ENCODE measurements around the gene PTPRN2.
"Not testable (repeated sequence)": the region's sequence is repeated elsewhere in the genome, so short reads cannot be mapped to it uniquely, and the experiment has no call there.

PTPRN2 gene

DNA sequence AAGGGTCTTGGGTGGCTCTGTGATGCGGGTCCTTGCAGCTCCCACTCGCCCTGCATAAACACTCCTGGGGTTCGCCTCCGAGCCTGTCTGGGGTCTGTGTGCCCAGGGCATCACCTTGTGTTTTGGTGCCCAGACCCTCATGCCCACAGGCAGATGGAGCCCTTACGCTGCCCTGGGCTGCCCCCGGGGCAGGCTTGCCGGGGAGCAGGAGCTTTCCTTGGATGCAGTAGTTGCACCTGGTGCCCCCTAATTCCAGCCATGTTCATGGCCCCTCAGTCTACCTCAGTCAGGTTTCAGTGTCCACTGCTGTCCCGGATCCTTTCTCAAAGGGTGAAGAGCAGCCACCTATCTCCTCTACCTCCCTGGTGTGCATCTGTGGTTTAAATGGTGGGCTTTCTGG, 396.0 kb downstream of the PTPRN2 start:
- DNase-seq, result no peak

DNA sequence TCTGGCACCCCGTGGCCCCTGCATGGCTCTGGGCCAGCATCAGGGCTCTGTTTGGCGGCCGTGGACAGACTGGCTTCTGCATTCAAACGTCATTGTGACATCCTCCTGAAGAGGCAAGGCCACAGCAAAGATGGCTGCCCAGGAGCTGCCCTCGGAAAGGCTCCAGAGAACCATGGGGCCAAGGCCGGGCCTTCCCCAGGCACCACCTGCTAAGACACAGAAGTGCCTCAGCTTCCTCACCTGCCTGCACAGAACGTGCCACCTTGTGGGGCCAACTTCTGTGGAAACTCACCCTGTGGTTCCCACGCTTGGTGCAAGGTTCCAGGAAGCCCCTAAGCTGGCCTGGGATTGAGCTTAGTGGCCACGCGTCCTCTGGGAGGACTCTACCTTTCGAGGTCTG, 396.9 kb downstream of the PTPRN2 start:
- DNase-seq, result no peak

DNA sequence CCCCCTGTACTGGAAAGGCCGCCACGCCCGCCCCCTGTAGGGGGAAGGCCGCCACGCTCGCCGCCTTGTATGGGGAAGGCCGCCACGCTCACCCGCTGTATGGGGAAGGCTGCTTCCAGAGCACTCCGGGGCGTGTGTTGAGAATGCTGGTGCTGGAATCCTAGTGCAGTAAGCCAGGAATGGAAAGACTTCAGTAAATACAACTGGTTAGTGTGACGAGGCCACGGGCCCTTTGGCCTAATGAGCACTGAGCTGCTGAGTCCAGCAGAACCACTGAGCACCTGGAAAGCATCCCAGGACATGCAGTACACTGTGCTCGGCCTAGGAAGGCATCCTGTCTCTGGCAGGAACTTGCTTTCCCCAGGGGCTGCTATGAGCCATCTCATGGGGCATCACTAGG, 398.9 kb downstream of the PTPRN2 start:
- no peak for DNase-seq

DNA sequence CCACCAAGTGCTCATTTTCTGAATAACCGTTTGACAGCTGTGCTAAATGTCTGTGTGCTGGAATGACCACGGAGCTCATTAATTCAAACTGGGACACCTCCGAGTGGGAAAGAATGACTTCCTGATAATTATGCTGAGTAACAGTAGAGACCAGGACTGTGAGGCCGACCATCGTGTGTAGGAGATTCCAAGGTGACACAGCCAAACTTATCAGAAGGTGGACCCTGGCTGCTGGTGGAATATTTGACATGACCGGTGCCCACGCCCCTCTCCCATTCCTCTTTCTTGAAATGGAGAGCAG, 400.0 kb downstream of the PTPRN2 start:
- DNase-seq, result no peak

DNA sequence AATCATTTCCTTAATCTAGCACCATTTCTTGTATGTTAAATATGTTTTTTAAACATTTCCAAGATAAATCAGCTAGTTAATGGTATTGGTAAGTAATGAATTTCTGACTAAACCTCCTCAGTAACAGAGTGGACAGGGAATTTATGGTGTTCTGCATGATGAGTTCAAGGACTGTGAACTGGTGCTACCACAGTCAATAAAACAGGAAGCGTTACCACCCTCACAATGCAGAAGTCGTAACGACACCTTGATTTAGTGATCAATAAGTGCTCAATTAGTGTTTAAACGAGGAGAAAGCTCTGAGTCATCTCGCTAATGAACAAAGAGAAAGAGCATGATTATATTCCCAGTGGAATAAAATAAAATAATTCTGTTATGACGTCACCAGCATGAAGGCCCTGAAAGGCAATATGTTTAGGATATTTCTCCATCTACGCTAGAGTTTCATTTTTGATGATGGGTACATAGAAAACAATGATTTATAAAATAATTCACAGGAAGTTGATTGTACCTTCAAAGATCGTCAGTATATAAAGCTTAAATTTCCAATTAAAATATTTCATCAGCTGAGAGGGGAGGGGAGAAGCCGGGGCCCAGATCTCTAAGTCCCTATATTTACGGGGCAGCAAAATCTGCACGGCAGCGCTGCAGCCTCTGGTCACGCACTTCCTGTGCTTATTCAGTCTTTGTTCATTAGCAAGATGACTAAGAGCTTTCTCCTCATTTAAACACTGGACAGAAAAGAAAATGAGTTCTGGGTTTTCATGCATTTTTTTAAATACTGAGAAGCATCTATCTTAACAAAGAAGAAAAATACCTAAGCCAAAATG, 400.5 kb downstream of the PTPRN2 start:
- DNase-seq, result no peak

DNA sequence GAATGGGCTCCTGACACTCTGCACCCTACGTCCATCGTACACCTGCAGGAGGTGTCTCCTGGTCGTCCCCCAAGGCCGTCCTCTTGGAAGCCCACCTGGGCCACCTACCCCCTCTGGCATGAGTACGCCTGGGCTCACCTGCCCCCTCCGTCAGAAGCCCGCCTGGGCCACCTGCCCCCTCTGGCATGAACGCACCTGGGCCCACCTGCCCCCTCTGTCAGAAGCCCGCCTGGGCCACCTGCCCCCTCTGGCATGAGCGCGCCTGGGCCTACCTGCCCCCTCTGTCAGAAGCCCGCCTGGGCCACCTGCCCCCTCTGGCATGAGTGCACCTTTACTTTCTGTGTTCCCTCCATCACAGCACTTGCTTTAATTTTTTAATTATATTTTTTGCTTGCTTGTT, 401.2 kb downstream of the PTPRN2 start:
- no peak for DNase-seq

DNA sequence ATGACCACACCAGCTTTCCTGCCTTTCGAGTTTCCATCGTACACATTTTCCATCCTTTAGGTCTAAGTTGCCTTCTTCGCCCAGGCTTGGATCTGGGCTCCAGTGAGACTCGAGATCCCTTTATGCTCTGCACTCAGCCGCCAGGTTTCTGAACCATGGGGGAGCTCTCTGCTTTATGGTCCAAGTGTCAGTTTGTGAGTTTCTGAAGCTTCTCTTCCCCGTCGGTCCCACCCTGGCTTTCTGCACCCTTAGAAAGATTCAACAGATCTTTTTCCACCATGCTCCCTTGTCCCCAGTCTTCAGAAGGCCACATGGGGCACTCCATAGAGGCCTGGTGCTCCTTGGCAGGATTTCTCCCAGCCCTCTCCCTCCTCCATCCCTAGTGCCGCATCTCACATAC, 402.0 kb downstream of the PTPRN2 start:
- no peak for DNase-seq

DNA sequence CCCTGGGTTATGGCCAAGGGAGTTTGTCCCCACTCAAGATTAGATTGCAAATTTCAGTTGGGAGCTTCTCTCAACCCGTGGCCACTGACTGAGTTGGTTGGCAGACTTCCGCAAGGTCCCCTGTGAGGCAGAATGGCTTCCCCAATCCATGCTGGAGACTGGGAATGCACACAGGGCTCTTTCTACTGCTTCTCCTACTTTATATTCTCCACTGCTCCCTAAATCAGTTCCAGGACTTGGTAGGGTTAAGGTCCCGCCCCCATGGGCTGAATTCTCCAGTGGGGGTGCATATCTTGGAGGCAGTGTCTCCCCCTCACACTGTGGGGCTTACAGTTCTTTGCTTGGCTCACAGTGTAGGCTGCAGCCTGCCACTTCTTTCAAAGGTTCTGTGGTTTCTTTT, 404.2 kb downstream of the PTPRN2 start:
- DNase-seq, result no peak

DNA sequence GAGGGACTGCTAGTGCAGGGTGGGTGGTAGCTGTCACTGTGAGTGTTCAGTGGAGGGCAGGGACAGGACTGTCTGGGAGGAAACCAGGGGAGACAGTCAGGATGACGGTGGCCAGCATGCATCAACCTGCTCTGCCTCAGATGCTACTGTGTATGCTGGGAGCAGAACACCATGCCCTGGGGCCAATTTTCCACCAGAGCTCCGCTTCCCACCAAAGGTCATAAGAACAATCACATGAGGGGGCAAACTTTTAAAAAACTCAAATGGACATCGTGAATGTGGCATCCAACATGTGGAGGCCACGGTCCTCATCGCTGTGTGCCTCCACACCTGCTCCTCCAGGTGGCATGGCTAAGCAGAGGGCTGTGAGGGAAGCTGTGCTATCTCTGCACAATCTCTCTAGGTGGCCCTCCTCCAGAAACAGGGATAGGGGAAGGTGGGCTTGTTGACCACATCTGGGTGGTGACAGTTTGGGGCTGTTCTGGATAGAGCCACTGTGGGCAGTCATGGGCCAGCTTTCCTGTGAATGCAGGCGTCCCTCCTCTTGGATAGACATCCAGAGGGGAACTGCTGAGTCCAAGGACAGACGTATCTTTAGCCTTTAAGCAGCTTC, 411.0 kb downstream of the PTPRN2 start:
- DNase-seq, result no peak

DNA sequence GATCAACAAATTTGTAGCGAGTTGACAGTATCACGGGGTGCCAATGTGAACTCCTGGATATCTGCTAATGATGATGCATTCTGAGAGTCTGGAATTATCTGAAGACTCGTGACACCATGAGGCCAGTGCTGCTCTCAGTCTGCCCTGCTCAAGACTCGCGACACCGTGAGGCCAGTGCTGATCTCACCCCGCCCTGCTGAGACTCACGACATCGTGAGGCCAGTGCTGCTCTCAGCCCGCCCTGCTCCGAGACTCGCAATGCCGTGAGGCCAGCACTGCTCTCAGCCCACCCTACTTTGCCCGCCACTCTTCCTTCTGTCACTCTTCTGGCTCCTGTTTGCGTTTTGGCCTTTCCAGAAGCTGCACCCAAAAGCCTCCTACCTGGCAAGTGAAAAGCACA, 411.8 kb downstream of the PTPRN2 start:
- no peak for DNase-seq

DNA sequence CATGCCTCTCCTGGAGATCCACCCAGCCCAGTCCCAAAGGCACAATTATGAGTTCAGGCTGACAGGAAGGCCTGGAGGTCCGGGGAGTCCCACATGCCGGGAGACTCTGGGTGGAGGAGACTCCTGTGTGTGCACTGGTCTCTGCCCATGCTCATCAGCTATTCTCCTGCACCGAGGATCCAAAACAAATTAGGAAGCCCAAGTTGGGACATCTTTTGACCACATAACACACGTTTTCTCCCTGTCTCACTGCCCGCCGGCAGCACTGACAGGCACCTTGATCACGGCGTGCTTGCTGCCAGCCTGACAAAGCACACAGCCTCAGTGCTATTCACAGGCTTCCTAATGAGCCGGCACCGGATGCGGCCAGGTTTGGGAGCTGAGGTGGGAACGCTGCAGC, 412.7 kb downstream of the PTPRN2 start:
- DNase-seq, result no peak

DNA sequence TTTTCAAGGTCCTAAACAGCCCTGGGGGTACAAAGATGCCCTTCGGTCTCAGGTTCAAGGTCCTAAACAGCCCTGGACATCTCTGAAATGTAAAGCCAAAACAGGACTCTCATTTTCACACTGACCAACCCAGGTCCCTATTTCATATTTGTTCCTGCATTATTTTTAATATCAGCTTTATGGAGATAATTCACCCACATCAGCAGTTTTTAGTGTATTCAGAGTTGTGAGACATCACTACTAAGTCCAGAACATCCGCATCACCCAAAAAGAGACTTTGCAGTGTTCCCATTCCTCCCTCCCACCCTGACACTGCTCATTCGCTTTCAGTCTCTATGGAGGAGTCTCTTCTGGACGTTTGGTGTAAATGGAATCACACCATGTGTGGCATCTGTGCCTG, 420.2 kb downstream of the PTPRN2 start:
- DNase-seq, result no peak

DNA sequence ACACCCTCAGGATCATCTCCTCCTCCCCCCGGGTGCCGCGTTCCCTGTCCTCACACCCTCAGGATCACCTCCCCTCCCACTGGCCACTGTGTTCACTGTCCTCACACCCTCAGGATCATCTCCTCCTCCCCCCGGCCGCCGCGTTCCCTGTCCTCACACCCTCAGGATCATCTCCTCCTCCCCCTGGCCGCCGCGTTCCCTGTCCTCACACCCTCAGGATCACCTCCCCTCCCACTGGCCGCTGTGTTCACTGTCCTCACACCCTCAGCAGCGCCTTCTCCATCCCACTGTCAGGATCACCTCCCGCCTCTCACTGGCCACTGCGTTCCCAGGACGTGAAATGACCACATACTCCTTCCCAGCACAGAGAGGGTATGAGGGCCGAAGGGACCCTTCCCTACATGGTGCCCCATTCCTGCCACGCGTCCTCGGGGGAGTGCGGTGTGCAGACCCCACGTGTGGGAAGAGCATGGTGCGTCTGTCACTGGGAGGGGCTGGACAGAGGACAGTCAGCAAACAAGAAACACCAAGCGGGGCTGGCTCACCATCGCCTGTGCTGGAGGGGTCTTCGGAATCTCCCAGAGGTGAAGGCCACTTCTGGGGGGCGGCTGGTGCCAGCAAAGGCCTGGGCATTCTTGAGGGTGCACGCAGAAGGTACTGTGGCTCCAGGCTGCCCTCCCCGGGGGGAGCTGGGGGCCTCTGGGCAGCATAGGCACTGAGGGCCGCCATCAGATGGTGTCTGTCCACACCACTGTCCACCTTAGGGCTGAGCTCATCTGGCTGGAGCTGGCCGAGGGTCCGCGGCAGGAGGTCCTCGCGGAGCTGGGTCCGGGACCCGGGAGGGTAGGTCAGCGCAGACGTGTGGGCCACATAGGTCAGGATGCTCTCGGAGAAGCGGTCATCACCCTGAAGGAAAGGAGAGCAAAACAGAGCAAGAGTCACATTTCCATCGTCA, 421.0 kb downstream of the PTPRN2 start:
- no peak for DNase-seq

DNA sequence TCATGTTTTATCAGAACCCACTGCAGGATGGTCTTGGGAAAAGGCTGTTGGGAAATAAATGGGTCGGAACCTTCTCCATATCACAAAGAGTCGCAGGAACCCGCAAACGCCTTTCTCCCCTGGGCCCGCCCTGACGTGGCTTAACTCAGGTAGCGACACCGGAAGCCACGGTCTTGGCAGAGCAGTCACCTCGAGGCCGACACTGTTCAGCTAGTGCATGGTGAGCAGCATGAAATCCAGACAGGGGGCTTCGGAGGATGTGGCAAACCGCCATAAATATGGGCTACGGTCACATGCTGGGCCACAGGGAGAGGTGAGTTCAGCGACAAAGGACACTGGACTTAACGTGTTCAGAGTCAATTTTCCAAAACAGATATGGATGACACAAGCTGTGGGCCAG, 421.9 kb downstream of the PTPRN2 start:
- no peak for DNase-seq

DNA sequence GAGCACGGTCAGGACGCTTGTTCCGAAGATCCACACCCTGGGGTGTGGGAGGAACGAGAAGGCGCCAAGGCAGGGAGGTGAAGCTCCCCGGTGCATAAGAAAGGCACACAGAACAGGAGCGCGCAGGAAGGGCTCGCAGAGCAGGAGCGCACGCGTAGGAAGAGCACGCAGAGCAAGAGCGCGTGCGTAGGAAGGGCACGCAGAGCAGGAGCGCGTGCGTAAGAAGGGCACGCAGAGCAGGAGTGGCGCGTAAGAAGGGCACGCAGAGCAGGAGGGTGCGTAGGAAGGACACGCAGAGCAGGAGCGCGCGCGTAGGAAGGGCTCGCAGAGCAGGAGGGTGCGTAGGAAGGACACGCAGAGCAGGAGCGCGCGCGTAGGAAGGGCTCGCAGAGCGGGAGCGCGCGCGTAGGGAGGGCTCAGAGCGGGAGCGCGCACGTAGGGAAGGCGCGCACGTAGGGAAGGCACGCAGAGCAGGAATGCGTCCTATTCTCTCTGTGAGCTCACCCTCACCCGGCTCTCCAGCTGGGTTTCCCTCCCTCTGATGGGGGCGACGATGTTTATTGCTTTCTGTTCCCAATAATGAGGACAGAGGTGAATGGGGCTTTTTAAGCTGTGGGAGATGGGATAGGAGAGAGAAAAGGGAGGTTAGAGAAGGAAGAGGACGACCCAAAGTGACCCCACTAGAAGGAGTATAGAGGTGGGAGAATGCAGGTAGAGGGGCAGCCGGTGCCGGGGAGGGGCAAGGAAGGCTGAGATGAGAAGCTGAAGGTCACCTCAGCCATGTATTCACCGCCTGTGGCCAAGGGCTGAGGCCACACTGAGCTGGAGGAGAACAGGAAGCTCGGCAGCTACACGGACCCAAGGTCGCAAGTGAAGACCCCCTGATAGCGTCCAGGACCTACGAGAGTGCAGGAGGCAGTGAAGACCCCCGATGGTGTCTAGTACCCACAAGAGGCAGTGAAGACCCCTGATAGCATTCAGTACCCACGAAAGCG, 423.2 kb downstream of the PTPRN2 start:
- no peak for DNase-seq

DNA sequence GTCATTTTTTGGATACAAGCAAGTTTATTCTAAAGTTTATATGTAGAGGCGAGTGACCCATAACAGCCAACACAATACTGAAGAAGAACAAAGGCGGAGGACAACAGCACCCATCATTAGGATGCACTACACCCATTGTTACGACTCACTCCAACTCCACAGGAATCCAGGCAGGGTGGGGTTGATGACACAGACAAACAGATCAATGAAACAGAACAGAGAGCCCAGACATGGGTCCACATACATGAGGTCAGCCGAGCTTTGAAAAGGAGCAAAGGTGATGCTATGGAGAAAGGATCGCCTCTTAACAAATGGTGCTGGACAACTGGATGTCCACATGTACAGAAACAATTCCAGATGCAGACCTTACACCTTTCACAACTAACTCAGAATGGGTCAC, 426.4 kb downstream of the PTPRN2 start:
- DNase-seq, result no peak

DNA sequence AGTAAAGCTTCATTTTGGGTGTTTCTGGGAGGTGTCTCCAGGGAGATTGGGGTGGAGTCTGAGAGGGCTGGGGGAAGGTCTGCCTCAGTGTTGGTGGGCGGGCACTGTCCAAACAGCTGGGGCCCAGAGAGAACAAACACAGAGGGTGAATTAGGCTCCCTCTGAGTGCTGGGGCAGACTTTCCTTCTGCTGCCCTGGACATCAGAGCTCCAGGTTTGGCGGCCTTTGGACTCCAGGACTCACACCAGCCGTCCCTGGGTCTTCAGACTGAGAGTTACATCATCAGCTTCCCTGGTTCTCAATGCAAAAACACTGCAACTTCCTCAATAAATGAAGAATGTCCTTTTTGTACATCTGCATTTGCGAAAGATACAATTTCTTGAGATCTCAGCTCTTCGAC, 427.4 kb downstream of the PTPRN2 start:
- no peak for DNase-seq

DNA sequence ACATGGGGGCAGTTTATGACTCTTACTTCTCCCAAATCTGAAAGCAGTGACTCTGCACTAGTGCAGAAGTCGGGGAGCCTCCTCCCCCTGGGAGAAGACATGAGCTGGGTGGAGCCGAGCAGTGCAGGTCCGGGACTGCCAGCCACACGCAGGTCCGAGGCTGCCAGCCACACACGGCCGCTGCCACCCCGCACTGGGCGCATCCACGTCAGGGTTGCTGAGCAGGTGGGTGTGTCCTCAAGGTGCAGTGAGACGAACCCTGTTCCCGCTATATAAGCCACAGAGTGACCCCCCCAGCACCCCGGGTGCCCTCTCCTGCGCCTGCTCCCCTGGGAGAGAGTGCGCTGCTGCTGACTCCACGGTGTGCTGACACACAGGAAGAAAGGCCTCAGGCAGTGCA, 430.2 kb downstream of the PTPRN2 start:
- DNase-seq, result no peak

DNA sequence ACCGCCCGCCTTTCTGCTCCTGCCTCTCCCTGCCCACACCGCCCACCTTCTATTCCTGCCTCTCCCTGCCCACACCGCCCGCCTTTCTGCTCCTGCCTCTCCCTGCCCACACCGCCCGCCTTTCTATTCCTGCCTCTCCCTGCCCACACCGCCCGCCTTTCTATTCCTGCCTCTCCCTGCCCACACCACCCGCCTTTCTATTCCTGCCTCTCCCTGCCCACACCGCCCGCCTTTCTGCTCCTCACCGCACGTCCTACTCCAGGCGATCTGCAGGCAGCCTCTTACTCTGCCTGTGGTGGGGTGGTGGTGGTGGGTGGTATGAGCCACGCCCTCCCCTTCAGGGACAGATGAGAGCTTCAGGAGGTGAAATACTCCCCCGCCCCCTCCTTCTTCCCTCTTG, 436.4 kb downstream of the PTPRN2 start:
- DNase-seq, result not testable (repeated sequence)

DNA sequence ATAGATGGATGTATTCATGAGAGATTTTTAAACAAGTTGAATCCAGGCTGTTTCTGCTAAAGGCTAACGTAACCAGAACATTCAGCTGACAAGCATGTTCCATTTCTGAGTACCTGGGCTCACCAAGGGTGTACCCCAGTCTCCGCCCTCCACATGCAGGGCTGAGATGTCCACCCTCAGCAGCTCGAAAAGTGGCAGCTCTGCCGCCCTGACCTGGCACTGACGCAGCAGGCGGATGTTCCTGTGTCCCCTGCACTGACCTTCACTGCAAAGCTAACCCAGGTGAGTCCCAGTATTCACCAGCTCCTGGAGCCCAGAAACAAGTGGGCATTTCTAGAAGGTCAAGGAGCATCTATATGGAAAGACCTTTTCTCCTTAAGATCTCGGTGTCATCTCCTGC, 437.4 kb downstream of the PTPRN2 start:
- DNase-seq, result no peak

DNA sequence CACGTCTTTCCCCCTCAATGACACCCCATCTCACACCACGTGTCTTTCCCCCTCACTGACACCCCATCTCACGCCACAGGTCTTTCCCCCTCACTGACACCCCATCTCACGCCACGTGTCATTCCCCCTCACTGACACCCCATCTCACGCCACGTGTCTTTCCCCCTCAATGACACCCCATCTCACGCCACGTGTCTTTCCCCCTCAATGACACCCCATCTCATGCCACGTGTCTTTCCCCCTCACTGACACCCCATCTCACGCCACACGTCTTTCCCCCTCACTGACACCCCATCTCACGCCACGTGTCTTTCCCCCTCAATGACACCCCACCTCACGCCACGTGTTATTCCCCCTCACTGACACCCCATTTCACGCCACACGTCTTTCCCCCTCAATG, 440.2 kb downstream of the PTPRN2 start:
- not testable (repeated sequence) for DNase-seq

DNA sequence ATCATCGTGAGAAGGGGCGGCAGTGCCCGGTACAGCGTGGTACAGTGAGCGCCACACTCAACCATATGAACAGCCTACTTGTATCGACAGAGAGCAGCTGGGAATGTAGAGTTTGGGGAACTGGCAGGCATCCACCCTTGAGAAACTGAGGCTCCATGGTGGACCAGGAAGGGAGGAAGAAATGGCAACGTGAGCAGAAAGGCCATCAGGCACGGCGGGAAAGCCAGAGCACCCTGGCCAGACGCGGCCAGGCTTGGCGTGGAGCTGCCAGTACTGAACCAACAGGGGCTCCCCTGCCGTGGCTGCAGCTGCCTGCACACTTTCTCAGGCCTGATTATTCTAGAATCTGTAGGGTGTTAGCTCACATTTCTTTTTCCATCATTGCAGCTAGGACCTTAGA, 442.3 kb downstream of the PTPRN2 start:
- DNase-seq, result no peak
